Endothelial cell of umbilical vein (primary cell): ENCODE measurements around the gene LGR6. TPM values are rescaled to one million over a fixed set of nuclear protein-coding genes. Genes with fewer than 3 reads are reported as not detected.
A peak's percentile ranks its signal among the peaks of the same experiment; 100 is the strongest.

ENCODE experiments used
- BruUV-seq: library from RNA; stranded (reverse); fragments of 400-500 nt; replicated peaks from 2 replicates; lab custom pipeline; 2021; lab: Mats Ljungman, UMichigan
- CTCF ChIA-PET: fragments of 300-600, 350-600 bp; sonication (Branson Sonifier 250); formaldehyde crosslinking; loops from one replicate; lab custom pipeline; 2021; ENCODE audit warnings: antibody characterized with exemption, inconsistent platforms; lab: Charles Lee
- POLR2A ChIA-PET: fragments of 300-600, 350-600 bp; sonication (Branson Sonifier 250); formaldehyde crosslinking; loops from one replicate; lab custom pipeline; 2021; ENCODE audit warnings: antibody characterized with exemption, inconsistent platforms; lab: Charles Lee
- DNase-seq: peaks from one replicate; pipeline ENCODE4 v3.0.0-alpha.2; 2011; ENCODE audit warnings: low read depth, low spot score
- FAIRE-seq: peaks from 2 replicates; lab custom pipeline; 2011; peaks lifted over from hg19 to GRCh38; lab: Jason Lieb, UNC
- H2AFZ ChIP-seq: 2 replicates; pipeline ENCODE4 v1.6.0; 2012; ENCODE audit warnings: low read depth, low read length, control low read depth, inconsistent platforms
- H3K27ac ChIP-seq: 2 replicates; pipeline ENCODE4 v1.5.1; 2011; ENCODE audit warnings: low read depth, mild to moderate bottlenecking, control low read depth, low read length, moderate library complexity; ENCODE audit not compliant: insufficient read depth
- H3K27me3 ChIP-seq, 2 experiments: 2 replicates each; pipeline versions ENCODE4 v1.6.0 to v1.6.1; 2011; ENCODE audit warnings: low read length in 2 of 2, mixed read lengths in 1 of 2; ENCODE audit not compliant: control insufficient read depth in 2 of 2, insufficient read depth in 2 of 2
- H3K36me3 ChIP-seq, 2 experiments: 2 replicates in 1 of 2; 3 replicates in 1 of 2; pipeline ENCODE4 v1.5.1; 2011; ENCODE audit warnings: low read length in 2 of 2, mild to moderate bottlenecking in 1 of 2, moderate library complexity in 1 of 2; ENCODE audit not compliant: control insufficient read depth in 2 of 2, insufficient read depth in 2 of 2; ENCODE audit errors: extremely low read depth in 1 of 2
- H3K4me1 ChIP-seq: 3 replicates; pipeline ENCODE4 v1.5.1; 2011; ENCODE audit warnings: mild to moderate bottlenecking, low read length; ENCODE audit not compliant: control insufficient read depth, insufficient read depth; ENCODE audit errors: extremely low read depth
- H3K4me2 ChIP-seq: 2 replicates; pipeline ENCODE4 v1.6.1; 2011; ENCODE audit warnings: low read length, control low read depth, mixed read lengths; ENCODE audit not compliant: insufficient read depth
- H3K4me3 ChIP-seq, 3 experiments: fragments of 200-600 bp in 1 of 3; sonication (generic), shearing (Covaris generic) in 1 of 3; replicated peaks in 1 of 3; 2 replicates each; pipeline ENCODE4 v1.5.1; 2011 to 2016; ENCODE audit warnings: control low read depth in 3 of 3, low read length in 3 of 3, mild to moderate bottlenecking in 2 of 3, inconsistent platforms in 1 of 3, low read depth in 1 of 3, moderate library complexity in 1 of 3; ENCODE audit not compliant: insufficient read depth in 1 of 3
- H3K79me2 ChIP-seq: 2 replicates; pipeline ENCODE4 v1.6.0; 2012; ENCODE audit warnings: low read length, inconsistent platforms; ENCODE audit not compliant: control insufficient read depth, insufficient read depth
- H3K9ac ChIP-seq: replicated peaks from 2 replicates; pipeline ENCODE3; 2011; ENCODE audit warnings: low read length, control low read depth; ENCODE audit not compliant: insufficient read depth; ENCODE audit errors: extremely low read depth
- H3K9me1 ChIP-seq: replicated peaks from 3 replicates; pipeline ENCODE4 v1.6.0; 2011; ENCODE audit warnings: mild to moderate bottlenecking, low read length; ENCODE audit not compliant: control insufficient read depth, insufficient read depth; ENCODE audit errors: extremely low read depth
- H3K9me3 ChIP-seq: replicated peaks from 2 replicates; pipeline ENCODE4 v1.5.1; 2012; ENCODE audit warnings: low read length, inconsistent platforms; ENCODE audit not compliant: control insufficient read depth, insufficient read depth
- H4K20me1 ChIP-seq: replicated peaks from 2 replicates; pipeline ENCODE3; 2011; ENCODE audit warnings: mild to moderate bottlenecking, low read length; ENCODE audit not compliant: control insufficient read depth, insufficient read depth; ENCODE audit errors: extremely low read depth
- CTCF ChIP-seq, 2 donors: IDR thresholded peaks; 1 replicate in 1 of 2; 2 replicates in 1 of 2; pipeline ENCODE4 v1.5.1; 2011; ENCODE audit warnings: low read length in 2 of 2, mild to moderate bottlenecking in 2 of 2, moderate library complexity in 2 of 2, control low read depth in 1 of 2, inconsistent platforms in 1 of 2, low read depth in 1 of 2; ENCODE audit not compliant: insufficient read depth in 1 of 2; ENCODE audit errors: extremely low read depth in 1 of 2
- EZH2 ChIP-seq: IDR thresholded peaks from 2 replicates; pipeline ENCODE4 v1.6.1; 2012; ENCODE audit warnings: borderline replicate concordance, low read depth, mild to moderate bottlenecking, moderate library complexity, low read length, inconsistent platforms; ENCODE audit not compliant: severe bottlenecking
- FOS ChIP-seq: IDR thresholded peaks from 2 replicates; pipeline ENCODE4 v1.6.1; 2011; ENCODE audit warnings: mild to moderate bottlenecking, low read length, moderate library complexity, borderline replicate concordance; ENCODE audit not compliant: insufficient read depth
- GATA2 ChIP-seq: IDR thresholded peaks from 2 replicates; pipeline ENCODE4 v1.7.0; 2011; ENCODE audit warnings: low read depth, mild to moderate bottlenecking, moderate library complexity, mixed read lengths, low read length; ENCODE audit not compliant: insufficient read length, insufficient read depth
- JUN ChIP-seq: IDR thresholded peaks from 2 replicates; pipeline ENCODE4 v1.6.1; 2011; ENCODE audit warnings: borderline replicate concordance, low read depth; ENCODE audit not compliant: insufficient read length, insufficient read depth
- MAX ChIP-seq: IDR thresholded peaks from 2 replicates; pipeline ENCODE4 v1.6.1; 2011; ENCODE audit not compliant: insufficient read depth, insufficient read length
- POLR2AphosphoS5 ChIP-seq: IDR thresholded peaks from 2 replicates; pipeline ENCODE4 v1.6.1; 2012; ENCODE audit warnings: low read depth, mild to moderate bottlenecking, control low read depth, low read length, moderate library complexity; ENCODE audit not compliant: insufficient read depth
- dilution Hi-C: fragments of 300-500 bp; cut with MboI; formaldehyde crosslinking; loops from one replicate; pipeline ENCODE4 v1.15.0; 2019; ENCODE audit warnings: low sequenced_read_pairs; ENCODE audit not compliant: extremely low pct_ligation_motif_present
- intact Hi-C: fragments of 100-400 bp; cut with micrococcal nuclease; formaldehyde crosslinking; loops from one replicate; pipeline ENCODE4 v1.10.0; 2022
- polyA plus RNA-seq, 4 experiments: library from polyadenylated mRNA; depleted of rRNA in 3 of 4; stranded (reverse) in 3 of 4; unstranded in 1 of 4; fragments of >200 nt; gene quantifications; 2 replicates each; pipeline versions ENCODE4 v1.2.1 to v1.2.3, GENCODE V29; 2011 to 2012; ENCODE audit warnings: missing spikeins in 1 of 4
- total RNA-seq: library from RNA; stranded (reverse); gene quantifications from 2 replicates; pipeline ENCODE4 v1.2.3, GENCODE V29; 2021

Gene LGR6
- total and polyA plus RNA-seq, 2 donors (not counting 3 experiments of a cell fraction or from before 2014, with no cell fraction given) = not detected

DNA sequence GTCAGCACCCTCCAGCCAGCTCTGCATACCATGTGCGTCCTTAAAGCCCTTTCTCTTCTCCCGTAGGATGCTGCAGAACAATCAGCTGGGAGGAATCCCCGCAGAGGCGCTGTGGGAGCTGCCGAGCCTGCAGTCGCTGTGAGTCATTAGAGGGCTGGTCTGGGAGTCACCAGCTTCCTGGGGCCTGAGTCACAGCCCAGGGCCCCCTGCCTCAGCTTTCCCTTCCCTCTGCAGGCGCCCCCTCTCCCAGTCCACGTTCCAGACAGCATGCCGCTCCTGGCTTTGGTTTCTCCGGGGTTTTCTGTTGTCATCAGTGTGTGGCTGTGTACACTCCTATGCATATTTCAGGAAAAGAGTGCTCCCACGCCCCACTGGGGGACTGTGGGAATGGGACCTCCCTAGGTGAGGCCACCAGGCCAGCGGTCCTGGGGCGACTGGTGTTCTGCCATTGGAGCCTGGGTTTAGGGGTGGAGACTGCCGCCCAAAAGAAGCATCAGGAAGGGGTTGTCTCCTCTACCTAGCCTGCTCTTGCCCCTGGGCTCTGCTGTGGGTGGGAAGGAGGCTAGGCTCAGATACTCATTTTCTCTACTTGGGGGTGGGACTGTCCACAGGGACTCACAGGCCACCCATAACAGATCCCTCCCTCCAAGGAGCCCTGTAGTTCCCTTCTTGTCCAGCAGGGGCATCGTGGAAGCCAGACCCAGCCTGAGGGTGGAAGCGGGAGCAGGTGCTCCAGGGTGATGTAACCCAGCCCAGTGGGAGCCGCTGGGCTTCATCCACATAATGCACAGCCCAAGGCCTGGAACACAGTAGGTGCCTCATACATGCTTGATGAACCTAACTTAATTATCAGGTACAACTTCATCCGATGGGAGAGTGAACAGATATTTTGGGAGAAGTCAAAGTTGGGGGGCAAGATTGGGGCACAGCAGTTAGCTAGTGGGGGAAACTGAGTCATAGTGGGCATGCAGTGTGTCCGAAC, 42.5 kb downstream of the LGR6 start:
- ChIA-PET CTCF (interaction anchor here (0.6 to 1.5 kb wide), 24 partner anchors 10 to 483 kb away, joined by 3 to 22 read pairs (median 4); partner anchors contain the start of gene LGR6), POLR2A (interaction anchor here (0.5 kb wide), 1 partner anchor 105 kb away, joined by 3 read pairs; no protein-coding TSS in a partner anchor)
- no TSS peak for BruUV-seq
- H3K4me1 ChIP-seq = peaks cover 13% of the 10 kb centered on the region
- no peaks in the 10 kb centered on the region for H3K36me3 ChIP-seq
- no peak overlapping the region for H3K4me3 ChIP-seq
- FAIRE-seq (peak; percentile 80), DNase-seq (peak; percentile 56)
- H4K20me1 ChIP-seq = no peaks in the 10 kb centered on the region
- dilution Hi-C loops = no loop called here
- TF ChIP-seq MAX (no peak), POLR2AphosphoS5 (no peak), CTCF (IDR thresholded peaks at IDR 0.05; ENCODE audit: extremely low read depth in 1 of 2, insufficient read depth in 1 of 2, low read depth in 1 of 2, low read length in 2 of 2) (peak; percentile 80 to 88), JUN (peak; percentile 29), GATA2 (no peak), EZH2 (no peak), FOS (peak; percentile 92)
- H3K9ac ChIP-seq = no peak overlapping the region
- intact Hi-C loops = loop anchor here (1.0 to 2.0 kb wide), 2 partner anchors 51 to 79 kb away; no protein-coding TSS in a partner anchor
- H3K27ac ChIP-seq = peak overlapping the region; percentile 49
- H2AFZ ChIP-seq = peak overlapping the region; percentile 50
- H3K27me3 ChIP-seq = peaks cover 0 to 4% of the 10 kb centered on the region in 2 experiments
- H3K9me1 ChIP-seq = no peaks in the 10 kb centered on the region
- H3K9me3 ChIP-seq = no peaks in the 10 kb centered on the region
- H3K79me2 ChIP-seq = no peaks in the 10 kb centered on the region
- H3K4me2 ChIP-seq = peak overlapping the region; percentile 46
